Measurements from ENCODE around the gene SLC6A19.

DNA sequence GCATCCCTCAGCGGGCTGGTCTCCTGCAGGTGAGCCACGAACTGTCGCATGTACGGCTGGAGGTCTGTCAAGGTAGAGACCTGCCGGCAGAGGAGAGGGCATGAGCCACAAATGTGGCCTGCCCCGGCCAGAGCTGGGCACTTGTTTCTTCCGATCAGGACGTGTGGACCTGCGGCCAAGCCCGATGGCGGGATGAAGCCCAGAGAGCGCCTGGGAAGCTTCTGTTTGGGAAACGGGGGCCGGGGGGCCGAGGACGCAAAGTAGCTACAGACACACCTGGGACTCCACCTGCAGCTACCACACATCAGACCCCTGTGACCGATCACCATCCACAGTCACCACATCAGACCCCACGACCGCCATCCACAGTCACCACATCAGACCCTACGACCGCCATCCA, 70.8 kb downstream of the SLC6A19 start:
- TF ChIP-seq, protein P1, sequence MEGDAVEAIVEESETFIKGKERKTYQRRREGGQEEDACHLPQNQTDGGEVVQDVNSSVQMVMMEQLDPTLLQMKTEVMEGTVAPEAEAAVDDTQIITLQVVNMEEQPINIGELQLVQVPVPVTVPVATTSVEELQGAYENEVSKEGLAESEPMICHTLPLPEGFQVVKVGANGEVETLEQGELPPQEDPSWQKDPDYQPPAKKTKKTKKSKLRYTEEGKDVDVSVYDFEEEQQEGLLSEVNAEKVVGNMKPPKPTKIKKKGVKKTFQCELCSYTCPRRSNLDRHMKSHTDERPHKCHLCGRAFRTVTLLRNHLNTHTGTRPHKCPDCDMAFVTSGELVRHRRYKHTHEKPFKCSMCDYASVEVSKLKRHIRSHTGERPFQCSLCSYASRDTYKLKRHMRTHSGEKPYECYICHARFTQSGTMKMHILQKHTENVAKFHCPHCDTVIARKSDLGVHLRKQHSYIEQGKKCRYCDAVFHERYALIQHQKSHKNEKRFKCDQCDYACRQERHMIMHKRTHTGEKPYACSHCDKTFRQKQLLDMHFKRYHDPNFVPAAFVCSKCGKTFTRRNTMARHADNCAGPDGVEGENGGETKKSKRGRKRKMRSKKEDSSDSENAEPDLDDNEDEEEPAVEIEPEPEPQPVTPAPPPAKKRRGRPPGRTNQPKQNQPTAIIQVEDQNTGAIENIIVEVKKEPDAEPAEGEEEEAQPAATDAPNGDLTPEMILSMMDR (CRISPR knock-in tag; IDR thresholded peaks at IDR 0.05): no peak
- TF ChIP-seq EZH2 (conservative IDR thresholded peaks at IDR 0.05; ENCODE audit: low read depth, low read length) (no peak), ARNTL (CRISPR knock-in tag; IDR thresholded peaks at IDR 0.05) (no peak), SALL2 (CRISPR knock-in tag; IDR thresholded peaks at IDR 0.05) (no peak), ZNF841 (CRISPR knock-in tag; IDR thresholded peaks at IDR 0.05; ENCODE audit: borderline replicate concordance) (no peak), GABPA (IDR thresholded peaks at IDR 0.05; ENCODE audit: low read depth, low read length) (no peak), GABPA (CRISPR knock-in tag; IDR thresholded peaks at IDR 0.05; ENCODE audit: low read depth) (no peak), ZNF761 (CRISPR knock-in tag; conservative IDR thresholded peaks at IDR 0.05) (no peak)
- TF ChIP-seq, protein P2, sequence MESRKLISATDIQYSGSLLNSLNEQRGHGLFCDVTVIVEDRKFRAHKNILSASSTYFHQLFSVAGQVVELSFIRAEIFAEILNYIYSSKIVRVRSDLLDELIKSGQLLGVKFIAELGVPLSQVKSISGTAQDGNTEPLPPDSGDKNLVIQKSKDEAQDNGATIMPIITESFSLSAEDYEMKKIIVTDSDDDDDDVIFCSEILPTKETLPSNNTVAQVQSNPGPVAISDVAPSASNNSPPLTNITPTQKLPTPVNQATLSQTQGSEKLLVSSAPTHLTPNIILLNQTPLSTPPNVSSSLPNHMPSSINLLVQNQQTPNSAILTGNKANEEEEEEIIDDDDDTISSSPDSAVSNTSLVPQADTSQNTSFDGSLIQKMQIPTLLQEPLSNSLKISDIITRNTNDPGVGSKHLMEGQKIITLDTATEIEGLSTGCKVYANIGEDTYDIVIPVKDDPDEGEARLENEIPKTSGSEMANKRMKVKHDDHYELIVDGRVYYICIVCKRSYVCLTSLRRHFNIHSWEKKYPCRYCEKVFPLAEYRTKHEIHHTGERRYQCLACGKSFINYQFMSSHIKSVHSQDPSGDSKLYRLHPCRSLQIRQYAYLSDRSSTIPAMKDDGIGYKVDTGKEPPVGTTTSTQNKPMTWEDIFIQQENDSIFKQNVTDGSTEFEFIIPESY (CRISPR knock-in tag; IDR thresholded peaks at IDR 0.05): no peak

All from HepG2 (cell line).